ENCODE results near the gene OCSTAMP.
A peak's percentile ranks its signal among the peaks of the same experiment; 100 is the strongest.

DNA sequence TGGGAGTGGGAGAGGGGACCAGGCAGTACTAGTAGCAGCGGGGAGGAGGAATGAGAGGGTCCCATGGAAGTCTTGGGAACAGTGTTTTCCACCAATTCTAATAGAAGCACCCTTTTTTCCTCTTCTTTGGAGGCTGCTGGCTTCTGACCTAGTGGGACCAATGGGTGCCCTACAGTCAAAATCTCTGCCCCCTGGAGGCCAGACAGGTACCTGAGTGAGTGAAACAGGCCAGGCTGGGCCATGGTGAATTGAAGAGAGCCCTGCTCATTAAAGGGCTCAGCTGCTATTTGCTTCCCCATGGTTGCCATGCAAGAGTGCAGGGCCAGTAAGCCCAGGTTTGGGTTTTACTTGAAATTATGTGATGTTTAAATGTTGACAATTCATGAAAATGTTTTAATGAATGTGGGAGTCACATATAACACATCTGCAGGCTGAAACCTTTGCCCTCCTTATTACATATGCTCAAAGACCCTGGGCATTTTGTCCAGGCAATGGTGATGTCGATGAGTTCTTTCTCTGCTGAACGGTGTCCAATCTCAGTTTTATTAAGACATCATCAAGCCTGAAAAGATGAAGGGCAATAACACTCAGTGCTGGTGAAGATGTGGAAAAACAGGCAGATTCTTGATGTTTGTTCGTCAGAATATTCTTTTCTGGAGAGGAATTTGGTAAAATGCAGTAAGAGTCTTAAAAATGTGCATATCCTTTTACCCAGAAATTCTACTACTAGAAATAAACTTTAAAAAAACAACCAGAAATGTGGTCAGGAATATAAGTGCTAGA, 42.3 kb upstream of the OCSTAMP start:
- TF ChIP-seq, protein P1, sequence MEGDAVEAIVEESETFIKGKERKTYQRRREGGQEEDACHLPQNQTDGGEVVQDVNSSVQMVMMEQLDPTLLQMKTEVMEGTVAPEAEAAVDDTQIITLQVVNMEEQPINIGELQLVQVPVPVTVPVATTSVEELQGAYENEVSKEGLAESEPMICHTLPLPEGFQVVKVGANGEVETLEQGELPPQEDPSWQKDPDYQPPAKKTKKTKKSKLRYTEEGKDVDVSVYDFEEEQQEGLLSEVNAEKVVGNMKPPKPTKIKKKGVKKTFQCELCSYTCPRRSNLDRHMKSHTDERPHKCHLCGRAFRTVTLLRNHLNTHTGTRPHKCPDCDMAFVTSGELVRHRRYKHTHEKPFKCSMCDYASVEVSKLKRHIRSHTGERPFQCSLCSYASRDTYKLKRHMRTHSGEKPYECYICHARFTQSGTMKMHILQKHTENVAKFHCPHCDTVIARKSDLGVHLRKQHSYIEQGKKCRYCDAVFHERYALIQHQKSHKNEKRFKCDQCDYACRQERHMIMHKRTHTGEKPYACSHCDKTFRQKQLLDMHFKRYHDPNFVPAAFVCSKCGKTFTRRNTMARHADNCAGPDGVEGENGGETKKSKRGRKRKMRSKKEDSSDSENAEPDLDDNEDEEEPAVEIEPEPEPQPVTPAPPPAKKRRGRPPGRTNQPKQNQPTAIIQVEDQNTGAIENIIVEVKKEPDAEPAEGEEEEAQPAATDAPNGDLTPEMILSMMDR (IDR thresholded peaks at IDR 0.05) = peak; percentile 32; the same call in 1 of the 2 replicates
- TF ChIP-seq POLR2AphosphoS5 (IDR thresholded peaks at IDR 0.05; ENCODE audit: low read depth, low read length) = no peak
- TF ChIP-seq, protein P2, sequence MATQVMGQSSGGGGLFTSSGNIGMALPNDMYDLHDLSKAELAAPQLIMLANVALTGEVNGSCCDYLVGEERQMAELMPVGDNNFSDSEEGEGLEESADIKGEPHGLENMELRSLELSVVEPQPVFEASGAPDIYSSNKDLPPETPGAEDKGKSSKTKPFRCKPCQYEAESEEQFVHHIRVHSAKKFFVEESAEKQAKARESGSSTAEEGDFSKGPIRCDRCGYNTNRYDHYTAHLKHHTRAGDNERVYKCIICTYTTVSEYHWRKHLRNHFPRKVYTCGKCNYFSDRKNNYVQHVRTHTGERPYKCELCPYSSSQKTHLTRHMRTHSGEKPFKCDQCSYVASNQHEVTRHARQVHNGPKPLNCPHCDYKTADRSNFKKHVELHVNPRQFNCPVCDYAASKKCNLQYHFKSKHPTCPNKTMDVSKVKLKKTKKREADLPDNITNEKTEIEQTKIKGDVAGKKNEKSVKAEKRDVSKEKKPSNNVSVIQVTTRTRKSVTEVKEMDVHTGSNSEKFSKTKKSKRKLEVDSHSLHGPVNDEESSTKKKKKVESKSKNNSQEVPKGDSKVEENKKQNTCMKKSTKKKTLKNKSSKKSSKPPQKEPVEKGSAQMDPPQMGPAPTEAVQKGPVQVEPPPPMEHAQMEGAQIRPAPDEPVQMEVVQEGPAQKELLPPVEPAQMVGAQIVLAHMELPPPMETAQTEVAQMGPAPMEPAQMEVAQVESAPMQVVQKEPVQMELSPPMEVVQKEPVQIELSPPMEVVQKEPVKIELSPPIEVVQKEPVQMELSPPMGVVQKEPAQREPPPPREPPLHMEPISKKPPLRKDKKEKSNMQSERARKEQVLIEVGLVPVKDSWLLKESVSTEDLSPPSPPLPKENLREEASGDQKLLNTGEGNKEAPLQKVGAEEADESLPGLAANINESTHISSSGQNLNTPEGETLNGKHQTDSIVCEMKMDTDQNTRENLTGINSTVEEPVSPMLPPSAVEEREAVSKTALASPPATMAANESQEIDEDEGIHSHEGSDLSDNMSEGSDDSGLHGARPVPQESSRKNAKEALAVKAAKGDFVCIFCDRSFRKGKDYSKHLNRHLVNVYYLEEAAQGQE (IDR thresholded peaks at IDR 0.05; ENCODE audit: insufficient read depth in 1 of 2, low read depth in 2 of 2, low read length in 1 of 2) = no peak
- no peak for TF ChIP-seq TCF7L2 (IDR thresholded peaks at IDR 0.05; ENCODE audit: low read depth, low read length)
- no peak for TF ChIP-seq SIN3A (IDR thresholded peaks at IDR 0.05; ENCODE audit: borderline replicate concordance, insufficient read depth, low read depth, low read length)

All from Panc1 (cell line).